Transverse colon (tissue), 4 donors: ENCODE results near the gene ACSL6.

Experiments used
- EP300 ChIP-seq: sonication (generic); formaldehyde crosslinking; IDR thresholded peaks from one replicate; pipeline ENCODE4 v1.6.1; 2017; ENCODE audit warnings: antibody characterized with exemption, low read depth
- POLR2A ChIP-seq: fragments of 450-650 bp; IDR thresholded peaks from one replicate; pipeline ENCODE4 v1.6.1; 2016; ENCODE audit warnings: antibody characterized with exemption, mild to moderate bottlenecking, moderate library complexity
- POLR2AphosphoS5 ChIP-seq, 3 donors: sonication (generic); formaldehyde crosslinking; IDR thresholded peaks; one replicate each; pipeline ENCODE4 v1.6.1; 2016; ENCODE audit warnings: antibody characterized with exemption in 3 of 3
- TF ChIP-seq, protein P1 (sequence below), 5 experiments: fragments of 200-600 bp in 3 of 5; fragments of 450-650 bp in 2 of 5; sonication (generic) in 3 of 5; IDR thresholded peaks; 1 replicate in 2 of 5; 2 replicates in 3 of 5; pipeline ENCODE4 v1.5.1; 2016 to 2017; ENCODE audit warnings: antibody characterized with exemption in 5 of 5, inconsistent platforms in 3 of 5, mild to moderate bottlenecking in 2 of 5, moderate library complexity in 1 of 5

DNA sequence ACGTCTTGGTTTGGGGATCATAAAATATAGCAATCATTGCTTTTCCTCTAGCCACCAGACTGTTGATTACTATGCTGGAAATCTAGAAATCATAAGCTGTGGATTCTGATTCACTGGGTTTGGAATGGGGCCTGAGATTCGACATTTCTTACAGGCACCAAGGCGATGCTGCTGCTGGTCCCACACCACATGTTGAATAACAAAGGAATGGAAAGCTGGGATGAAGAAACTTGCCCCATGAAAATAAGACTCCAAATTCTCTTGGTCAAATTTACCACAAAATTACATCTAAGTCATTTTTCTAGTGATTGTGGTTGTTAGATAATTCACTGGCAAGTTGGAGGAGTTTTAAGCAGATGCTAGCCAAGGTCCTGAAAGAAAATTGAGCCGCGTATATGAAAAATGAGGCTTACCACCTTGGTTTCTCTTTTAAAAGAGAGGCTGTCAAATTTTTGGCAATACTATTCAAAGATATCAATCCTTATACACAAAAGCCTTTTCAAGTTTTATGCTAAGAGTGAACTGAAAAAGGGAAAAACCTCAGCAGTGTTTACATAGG is 43.0 kb downstream of the ACSL6 start:
- no peak for TF ChIP-seq POLR2A
- TF ChIP-seq, protein P1, sequence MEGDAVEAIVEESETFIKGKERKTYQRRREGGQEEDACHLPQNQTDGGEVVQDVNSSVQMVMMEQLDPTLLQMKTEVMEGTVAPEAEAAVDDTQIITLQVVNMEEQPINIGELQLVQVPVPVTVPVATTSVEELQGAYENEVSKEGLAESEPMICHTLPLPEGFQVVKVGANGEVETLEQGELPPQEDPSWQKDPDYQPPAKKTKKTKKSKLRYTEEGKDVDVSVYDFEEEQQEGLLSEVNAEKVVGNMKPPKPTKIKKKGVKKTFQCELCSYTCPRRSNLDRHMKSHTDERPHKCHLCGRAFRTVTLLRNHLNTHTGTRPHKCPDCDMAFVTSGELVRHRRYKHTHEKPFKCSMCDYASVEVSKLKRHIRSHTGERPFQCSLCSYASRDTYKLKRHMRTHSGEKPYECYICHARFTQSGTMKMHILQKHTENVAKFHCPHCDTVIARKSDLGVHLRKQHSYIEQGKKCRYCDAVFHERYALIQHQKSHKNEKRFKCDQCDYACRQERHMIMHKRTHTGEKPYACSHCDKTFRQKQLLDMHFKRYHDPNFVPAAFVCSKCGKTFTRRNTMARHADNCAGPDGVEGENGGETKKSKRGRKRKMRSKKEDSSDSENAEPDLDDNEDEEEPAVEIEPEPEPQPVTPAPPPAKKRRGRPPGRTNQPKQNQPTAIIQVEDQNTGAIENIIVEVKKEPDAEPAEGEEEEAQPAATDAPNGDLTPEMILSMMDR (IDR thresholded peaks at IDR 0.05), result no peak
- no peak for TF ChIP-seq EP300
- TF ChIP-seq POLR2AphosphoS5 (IDR thresholded peaks at IDR 0.05), result no peak
